Neural progenitor cell (in vitro differentiated cells): ENCODE measurements around the gene ARHGAP31. TPM values are rescaled to one million over a fixed set of nuclear protein-coding genes. Genes with fewer than 3 reads are reported as not detected.

Experiments
- DNase-seq: peaks from one replicate; pipeline ENCODE4 v3.0.0-alpha.2; 2016; ENCODE audit warnings: low spot score
- H2AFZ ChIP-seq: fragments of 200-600 bp; sonication (generic); replicated peaks from 2 replicates; pipeline ENCODE4 v1.6.1; 2016; ENCODE audit warnings: antibody characterized with exemption
- H3F3A ChIP-seq: fragments of 200-600 bp; sonication (generic); 2 replicates; pipeline ENCODE4 v1.6.1; 2016; ENCODE audit warnings: antibody characterized with exemption, low read depth
- H3K27ac ChIP-seq: fragments of 200-600 bp; sonication (generic); 2 replicates; pipeline ENCODE4 v1.5.1; 2016; ENCODE audit warnings: mild to moderate bottlenecking
- H3K27me3 ChIP-seq: fragments of 200-600 bp; sonication (generic); 2 replicates; pipeline ENCODE4 v1.6.1; 2016; ENCODE audit warnings: mild to moderate bottlenecking, moderate library complexity
- H3K36me3 ChIP-seq: fragments of 200-600 bp; sonication (generic); 2 replicates; pipeline ENCODE4 v1.5.1; 2016
- H3K4me1 ChIP-seq: fragments of 200-600 bp; sonication (generic); 2 replicates; pipeline ENCODE4 v1.6.1; 2016; ENCODE audit warnings: mixed run types
- H3K4me2 ChIP-seq: fragments of 200-600 bp; sonication (generic); 2 replicates; pipeline ENCODE4 v1.6.1; 2016
- H3K4me3 ChIP-seq: fragments of 200-600 bp; sonication (generic); 2 replicates; pipeline ENCODE4 v1.5.1; 2016
- H3K79me2 ChIP-seq: fragments of 200-600 bp; sonication (generic); 2 replicates; pipeline ENCODE4 v1.6.1; 2016; ENCODE audit warnings: low read depth
- H3K9ac ChIP-seq: fragments of 200-600 bp; sonication (generic); 2 replicates; pipeline ENCODE4 v1.6.1; 2016
- H3K9me3 ChIP-seq: fragments of 200-600 bp; sonication (generic); 2 replicates; pipeline ENCODE4 v1.5.1; 2016; ENCODE audit warnings: low read depth
- H4K20me1 ChIP-seq: fragments of 200-600 bp; sonication (generic); 2 replicates; pipeline ENCODE4 v1.6.1; 2016; ENCODE audit warnings: low read depth
- H3K27ac Mint-ChIP-seq: 3 replicates; pipeline ENCODE4 v1.8.0; 2021; ENCODE audit warnings: mixed read lengths
- H3K27me3 Mint-ChIP-seq: 2 replicates; pipeline ENCODE4 v1.8.0; 2022; ENCODE audit warnings: low read depth, mild to moderate bottlenecking, inconsistent platforms, moderate library complexity, mixed read lengths; ENCODE audit not compliant: insufficient read depth
- H3K36me3 Mint-ChIP-seq: 3 replicates; pipeline ENCODE4 v1.8.0; 2021; ENCODE audit warnings: mixed read lengths
- H3K4me1 Mint-ChIP-seq: 3 replicates; pipeline ENCODE4 v1.8.0; 2021; ENCODE audit warnings: mixed read lengths
- H3K4me3 Mint-ChIP-seq: 3 replicates; pipeline ENCODE4 v1.8.0; 2021; ENCODE audit warnings: mild to moderate bottlenecking, moderate library complexity, mixed read lengths
- H3K9me3 Mint-ChIP-seq: 3 replicates; pipeline ENCODE4 v1.8.0; 2020; ENCODE audit warnings: mixed read lengths
- CTCF ChIP-seq: fragments of 200-600 bp; sonication (generic); IDR thresholded peaks from 2 replicates; pipeline ENCODE4 v1.5.1; 2017; ENCODE audit warnings: antibody characterized with exemption, mild to moderate bottlenecking
- EZH2 ChIP-seq: fragments of 200-600 bp; sonication (generic); IDR thresholded peaks from 2 replicates; pipeline ENCODE4 v1.6.1; 2017; ENCODE audit warnings: antibody characterized with exemption, mild to moderate bottlenecking, moderate library complexity
- EZH2phosphoT487 ChIP-seq: fragments of 200-600 bp; sonication (generic); IDR thresholded peaks from 2 replicates; pipeline ENCODE4 v1.6.1; 2017; ENCODE audit warnings: antibody characterized with exemption
- total RNA-seq: library from RNA; depleted of rRNA; stranded (reverse); fragments of >200 nt; gene quantifications from 2 replicates; pipeline ENCODE4 v1.2.3, GENCODE V29; 2015; ENCODE audit warnings: low replicate concordance

ARHGAP31 gene
- total RNA-seq, 1 donor from 2014 or later: 0.13 TPM

- Histone ChIP-seq H3K9me3 (no peaks in the 10 kb centered on the region), H3K4me1 (peaks cover 13% of the 10 kb centered on the region), H3K27ac (no peak overlapping the region), H3K4me2 (peak overlapping the region; percentile 96), H3K4me3 (no peak overlapping the region), H4K20me1 (no peaks in the 10 kb centered on the region), H3K9ac (no peak overlapping the region), H3F3A (no peaks in the 10 kb centered on the region), H3K79me2 (no peaks in the 10 kb centered on the region), H3K36me3 (no peaks in the 10 kb centered on the region), H3K27me3 (peaks cover 86% of the 10 kb centered on the region), H2AFZ (no peak overlapping the region)
- Mint-ChIP-seq H3K27ac (no peak overlapping the region), H3K36me3 (no peaks in the 10 kb centered on the region), H3K27me3 (no peaks in the 10 kb centered on the region), H3K4me1 (peaks cover 31% of the 10 kb centered on the region), H3K9me3 (no peaks in the 10 kb centered on the region), H3K4me3 (peak overlapping the region; percentile 92)
- no peak for TF ChIP-seq EZH2phosphoT487
- no peak for TF ChIP-seq CTCF
- TF ChIP-seq EZH2: no peak
- no peak for DNase-seq
These were observed 1.9 kb downstream of the ARHGAP31 start for GRCh38 chr3:119295816-119296726.

- H3K4me3 Mint-ChIP-seq: peak overlapping the region; percentile 59
- H3K4me1 ChIP-seq: peaks cover 13% of the 10 kb centered on the region
- H3K9me3 ChIP-seq: no peaks in the 10 kb centered on the region
- no peak for DNase-seq
- H3F3A ChIP-seq: no peaks in the 10 kb centered on the region
- H3K4me1 Mint-ChIP-seq: peaks cover 31% of the 10 kb centered on the region
- no peaks in the 10 kb centered on the region for H3K36me3 ChIP-seq
- H3K27me3 ChIP-seq: peaks cover 86% of the 10 kb centered on the region
- no peak overlapping the region for H3K27ac Mint-ChIP-seq
- TF ChIP-seq EZH2phosphoT487: no peak
- TF ChIP-seq CTCF: no peak
- TF ChIP-seq EZH2: no peak
- H2AFZ ChIP-seq: no peak overlapping the region
- no peaks in the 10 kb centered on the region for H3K79me2 ChIP-seq
- no peaks in the 10 kb centered on the region for H3K27me3 Mint-ChIP-seq
- no peaks in the 10 kb centered on the region for H4K20me1 ChIP-seq
- no peak overlapping the region for H3K4me3 ChIP-seq
- no peak overlapping the region for H3K9ac ChIP-seq
- H3K27ac ChIP-seq: no peak overlapping the region
- H3K9me3 Mint-ChIP-seq: no peaks in the 10 kb centered on the region
- no peaks in the 10 kb centered on the region for H3K36me3 Mint-ChIP-seq
- no peak overlapping the region for H3K4me2 ChIP-seq
These were observed 2.5 kb downstream of the ARHGAP31 start for GRCh38 chr3:119296727-119297122.

- Histone ChIP-seq H3K36me3 (no peaks in the 10 kb centered on the region), H3K4me1 (peaks cover 13% of the 10 kb centered on the region), H3K79me2 (no peaks in the 10 kb centered on the region), H3K9me3 (no peaks in the 10 kb centered on the region), H2AFZ (no peak overlapping the region), H3K9ac (no peak overlapping the region), H3K4me2 (no peak overlapping the region), H3F3A (no peaks in the 10 kb centered on the region), H3K27me3 (peaks cover 86% of the 10 kb centered on the region), H4K20me1 (no peaks in the 10 kb centered on the region), H3K27ac (no peak overlapping the region), H3K4me3 (no peak overlapping the region)
- no peaks in the 10 kb centered on the region for H3K9me3 Mint-ChIP-seq
- no peak for TF ChIP-seq EZH2
- no peak for TF ChIP-seq CTCF
- no peak for TF ChIP-seq EZH2phosphoT487
- peaks cover 31% of the 10 kb centered on the region for H3K4me1 Mint-ChIP-seq
- no peak for DNase-seq
- no peaks in the 10 kb centered on the region for H3K27me3 Mint-ChIP-seq
- H3K4me3 Mint-ChIP-seq: peak overlapping the region; percentile 59
- H3K27ac Mint-ChIP-seq: no peak overlapping the region
- H3K36me3 Mint-ChIP-seq: no peaks in the 10 kb centered on the region
These were observed 3.0 kb downstream of the ARHGAP31 start for GRCh38 chr3:119297169-119297568.
